ENCODE results near the gene C16orf86.

DNA sequence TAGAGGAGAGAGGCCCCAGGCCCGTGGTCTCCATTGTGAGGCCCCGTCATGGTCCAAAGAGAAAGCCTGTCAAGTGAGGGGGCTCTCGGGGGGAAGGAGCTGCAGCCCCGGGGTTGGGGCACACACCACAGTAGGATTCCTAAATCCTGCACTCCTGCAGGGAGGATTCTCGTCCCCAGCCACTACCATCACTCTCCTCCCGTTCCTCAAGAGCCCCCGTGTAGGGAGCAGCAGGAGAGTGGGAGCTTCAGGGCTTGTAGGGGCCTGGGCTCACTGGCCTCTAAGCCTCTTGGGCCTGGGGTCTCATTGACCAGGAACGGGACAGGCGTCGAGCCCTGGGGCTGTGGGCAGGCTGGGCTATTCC, 821 bp downstream of the C16orf86 start:
- TF ChIP-seq, protein P1, sequence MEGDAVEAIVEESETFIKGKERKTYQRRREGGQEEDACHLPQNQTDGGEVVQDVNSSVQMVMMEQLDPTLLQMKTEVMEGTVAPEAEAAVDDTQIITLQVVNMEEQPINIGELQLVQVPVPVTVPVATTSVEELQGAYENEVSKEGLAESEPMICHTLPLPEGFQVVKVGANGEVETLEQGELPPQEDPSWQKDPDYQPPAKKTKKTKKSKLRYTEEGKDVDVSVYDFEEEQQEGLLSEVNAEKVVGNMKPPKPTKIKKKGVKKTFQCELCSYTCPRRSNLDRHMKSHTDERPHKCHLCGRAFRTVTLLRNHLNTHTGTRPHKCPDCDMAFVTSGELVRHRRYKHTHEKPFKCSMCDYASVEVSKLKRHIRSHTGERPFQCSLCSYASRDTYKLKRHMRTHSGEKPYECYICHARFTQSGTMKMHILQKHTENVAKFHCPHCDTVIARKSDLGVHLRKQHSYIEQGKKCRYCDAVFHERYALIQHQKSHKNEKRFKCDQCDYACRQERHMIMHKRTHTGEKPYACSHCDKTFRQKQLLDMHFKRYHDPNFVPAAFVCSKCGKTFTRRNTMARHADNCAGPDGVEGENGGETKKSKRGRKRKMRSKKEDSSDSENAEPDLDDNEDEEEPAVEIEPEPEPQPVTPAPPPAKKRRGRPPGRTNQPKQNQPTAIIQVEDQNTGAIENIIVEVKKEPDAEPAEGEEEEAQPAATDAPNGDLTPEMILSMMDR (conservative IDR thresholded peaks at IDR 0.05 in 1 of 2, IDR thresholded peaks at IDR 0.05 in 1 of 2; ENCODE audit: extremely low read depth in 1 of 2, insufficient read depth in 1 of 2, low read depth in 1 of 2, low read length in 2 of 2) = no peak
- TF ChIP-seq EZH2 (IDR thresholded peaks at IDR 0.05; ENCODE audit: borderline replicate concordance, low read length) = no peak
